ENCODE results near the gene P4HB.

GRCh38 chr17:81858170-81858966, 2.0 kb downstream of the P4HB start:
- TF ChIP-seq EZH2phosphoT487 (IDR thresholded peaks at IDR 0.05; ENCODE audit: unreplicated experiment) = no peak
- TF ChIP-seq, protein P1, sequence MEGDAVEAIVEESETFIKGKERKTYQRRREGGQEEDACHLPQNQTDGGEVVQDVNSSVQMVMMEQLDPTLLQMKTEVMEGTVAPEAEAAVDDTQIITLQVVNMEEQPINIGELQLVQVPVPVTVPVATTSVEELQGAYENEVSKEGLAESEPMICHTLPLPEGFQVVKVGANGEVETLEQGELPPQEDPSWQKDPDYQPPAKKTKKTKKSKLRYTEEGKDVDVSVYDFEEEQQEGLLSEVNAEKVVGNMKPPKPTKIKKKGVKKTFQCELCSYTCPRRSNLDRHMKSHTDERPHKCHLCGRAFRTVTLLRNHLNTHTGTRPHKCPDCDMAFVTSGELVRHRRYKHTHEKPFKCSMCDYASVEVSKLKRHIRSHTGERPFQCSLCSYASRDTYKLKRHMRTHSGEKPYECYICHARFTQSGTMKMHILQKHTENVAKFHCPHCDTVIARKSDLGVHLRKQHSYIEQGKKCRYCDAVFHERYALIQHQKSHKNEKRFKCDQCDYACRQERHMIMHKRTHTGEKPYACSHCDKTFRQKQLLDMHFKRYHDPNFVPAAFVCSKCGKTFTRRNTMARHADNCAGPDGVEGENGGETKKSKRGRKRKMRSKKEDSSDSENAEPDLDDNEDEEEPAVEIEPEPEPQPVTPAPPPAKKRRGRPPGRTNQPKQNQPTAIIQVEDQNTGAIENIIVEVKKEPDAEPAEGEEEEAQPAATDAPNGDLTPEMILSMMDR (conservative IDR thresholded peaks at IDR 0.05; ENCODE audit: low read depth in 2 of 2) = no peak
- TF ChIP-seq ZNF331 (CRISPR knock-in tag; IDR thresholded peaks at IDR 0.05; ENCODE audit: low read depth) = no peak
- no peak for TF ChIP-seq POLR2AphosphoS5 (IDR thresholded peaks at IDR 0.05; ENCODE audit: low read depth)
- no peak for TF ChIP-seq EZH2 (IDR thresholded peaks at IDR 0.05; ENCODE audit: low read depth, unreplicated experiment)
- TF ChIP-seq JUNB (IDR thresholded peaks at IDR 0.05; ENCODE audit: unreplicated experiment) = no peak
- no peak for TF ChIP-seq REST (IDR thresholded peaks at IDR 0.05; ENCODE audit: unreplicated experiment)

Measured in GM23338 (cell line).